GM18870 (cell line): ENCODE results near the gene FIGNL2.

Experiments
- ATAC-seq: cut with Tn5 transposase; IDR thresholded peaks from one replicate; pipeline ENCODE4 v1.9.1; 2021; ENCODE audit warnings: moderate library complexity; ENCODE audit not compliant: unreplicated experiment

Gene FIGNL2

DNA sequence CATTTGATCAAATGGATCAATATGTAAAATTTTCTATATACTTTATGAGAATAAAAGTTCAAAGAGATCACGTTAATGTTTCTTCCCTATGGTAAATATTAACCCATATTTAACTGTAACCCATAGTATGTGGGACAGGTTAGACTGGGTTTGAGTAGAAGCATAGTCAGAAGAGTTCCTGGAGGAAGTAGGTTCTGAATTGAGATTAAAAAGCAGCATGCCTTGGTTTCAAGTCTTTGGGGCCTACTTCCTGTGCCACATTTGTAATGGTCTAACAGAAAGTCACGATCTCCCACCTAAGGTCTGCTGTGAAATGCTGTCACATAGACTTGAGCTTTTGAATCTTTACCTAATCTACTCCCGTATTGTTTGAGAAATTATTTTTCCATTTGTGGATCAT is 63.8 kb downstream of the FIGNL2 start:
- no peak for ATAC-seq

DNA sequence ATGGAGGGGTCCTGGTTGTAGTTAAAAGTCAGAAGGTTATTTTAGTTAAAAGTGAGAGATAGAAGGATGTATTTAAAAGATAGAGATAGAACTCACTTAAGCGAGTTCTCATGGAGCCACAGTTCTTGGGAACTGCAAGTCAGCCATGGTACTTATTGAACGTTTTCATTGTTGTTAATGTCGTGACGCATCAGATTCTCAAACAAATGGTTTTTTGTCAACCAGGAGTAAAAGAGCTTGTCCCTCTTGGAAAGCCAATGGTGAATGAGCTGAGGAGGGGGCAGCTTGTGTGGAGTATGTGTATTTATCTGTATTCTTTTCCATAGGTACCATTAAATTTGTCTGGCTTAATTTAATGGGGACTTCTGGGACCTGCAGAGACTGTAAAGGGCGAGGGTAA is 68.6 kb downstream of the FIGNL2 start:
- ATAC-seq, result no peak

DNA sequence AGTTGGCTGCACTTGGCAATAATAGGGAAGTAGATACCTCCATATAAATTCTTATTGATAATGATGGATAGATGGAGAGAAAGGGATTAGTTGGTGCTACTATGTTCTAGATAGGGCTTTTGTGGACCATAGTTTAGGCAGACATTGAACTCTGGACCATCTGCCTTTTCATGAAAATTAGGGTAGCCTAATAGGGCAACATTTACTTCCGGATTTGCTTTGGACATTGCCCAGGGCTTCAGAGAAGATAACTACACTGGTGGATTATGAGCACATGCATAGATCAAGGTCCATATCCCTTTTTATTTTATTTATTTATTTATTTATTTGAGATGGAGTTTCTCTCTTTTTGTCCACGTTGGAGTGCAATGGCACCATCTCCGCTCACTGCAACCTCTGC is 70.5 kb downstream of the FIGNL2 start:
- ATAC-seq, result no peak

DNA sequence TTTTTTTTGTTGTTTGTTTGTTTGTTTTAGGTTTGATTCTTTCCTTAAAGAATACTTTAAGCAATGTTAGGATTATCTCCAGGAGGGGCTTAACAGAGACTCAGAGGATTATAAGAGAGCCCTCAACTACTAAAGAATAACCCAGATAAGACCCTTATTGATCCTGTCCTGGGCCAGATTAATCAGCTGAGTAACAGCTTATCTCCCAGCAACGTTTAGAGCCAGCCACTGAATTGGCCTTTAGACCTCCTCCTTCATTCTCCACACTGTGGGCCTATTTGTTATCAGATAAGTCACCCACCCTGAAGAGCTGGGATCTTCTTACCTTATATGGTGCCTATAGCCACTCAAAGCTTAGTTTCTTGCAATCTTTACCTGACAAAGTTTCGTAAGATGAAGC is 71.1 kb downstream of the FIGNL2 start:
- no peak for ATAC-seq

DNA sequence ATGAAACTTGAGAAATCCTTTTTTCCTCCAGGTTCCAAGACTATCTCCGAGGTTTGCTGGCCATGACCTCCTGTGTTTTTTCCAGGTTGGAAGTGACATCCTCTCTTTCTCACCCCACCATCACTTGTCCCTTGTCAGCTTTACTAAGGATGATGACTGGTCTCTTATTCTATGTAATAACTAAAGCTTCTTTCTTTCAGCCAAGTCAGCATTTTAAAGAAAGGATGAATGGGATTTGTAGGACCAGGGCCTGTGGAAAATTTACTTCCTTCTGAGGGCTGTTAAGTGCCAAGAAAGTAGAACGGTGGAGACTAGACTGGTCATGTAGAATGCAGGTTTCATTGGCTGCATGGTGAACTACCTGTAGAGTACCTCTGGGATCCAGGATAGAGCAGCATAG is 73.6 kb downstream of the FIGNL2 start:
- no peak for ATAC-seq

DNA sequence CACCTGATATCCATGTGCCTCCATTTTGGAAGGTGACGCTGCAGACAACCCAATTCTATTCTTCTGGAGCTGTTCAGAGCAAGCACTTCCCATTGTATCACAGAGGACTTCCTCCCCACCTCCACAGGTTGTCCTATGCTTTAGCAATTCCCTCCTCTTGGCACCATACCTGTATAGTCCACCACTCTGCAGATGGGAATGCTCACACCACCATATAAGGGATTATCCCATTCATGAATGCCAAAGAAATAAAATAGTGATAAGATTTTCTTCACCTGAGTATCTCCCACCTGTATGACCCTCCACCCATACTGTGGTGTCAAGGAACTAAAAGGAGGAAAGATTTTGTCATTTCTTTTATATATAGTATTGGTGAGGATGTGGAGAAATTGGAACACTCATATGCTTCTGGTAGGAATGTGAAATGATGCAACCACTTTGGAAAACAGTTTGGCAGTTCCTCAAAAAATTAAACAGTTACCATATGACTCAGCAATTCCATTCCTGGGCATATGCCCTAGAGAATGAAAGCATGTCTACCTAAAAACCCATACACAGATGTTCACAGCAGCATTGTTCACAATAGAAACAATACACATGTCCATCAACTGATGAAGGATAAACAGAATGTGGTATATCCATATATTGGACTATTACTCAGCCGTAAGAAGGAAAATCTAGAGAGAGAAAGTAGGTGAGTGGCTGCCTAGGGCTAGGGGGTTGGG is 75.2 kb downstream of the FIGNL2 start:
- ATAC-seq, result no peak

DNA sequence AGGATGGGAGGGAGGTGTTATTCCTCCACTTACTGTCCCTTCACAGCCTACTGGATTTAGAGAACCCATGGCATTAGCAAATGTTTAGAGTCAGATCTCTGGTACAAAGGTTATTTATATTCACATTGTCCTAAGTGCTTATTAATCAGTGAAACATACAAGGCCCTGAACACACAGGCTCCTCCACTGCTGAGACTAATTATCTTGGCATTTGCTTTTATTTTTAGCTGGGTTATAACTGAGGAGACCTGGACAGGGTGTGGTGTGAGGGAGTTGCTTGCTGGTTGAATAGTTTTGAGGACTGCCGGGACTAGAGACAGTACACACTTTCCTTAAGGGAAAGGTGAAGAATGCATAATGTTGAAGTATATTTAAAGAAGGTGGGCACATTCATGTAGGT is 77.5 kb downstream of the FIGNL2 start:
- ATAC-seq, result no peak
